Aorta (tissue), 5 donors: ENCODE results near the gene OSMR. TPM values are rescaled to one million over a fixed set of nuclear protein-coding genes. Genes with fewer than 3 reads are reported as not detected.

Experiments
- ATAC-seq: fragments of 200-7000 bp; cut with Tn5 transposase; one replicate; pipeline ENCODE4 v1.9.1; 2022; ENCODE audit warnings: moderate library complexity; ENCODE audit not compliant: low FRiP score
- DNase-seq, 2 donors: peaks; one replicate each; pipeline ENCODE4 v3.0.0-alpha.2; 2020
- H3K27ac ChIP-seq, 2 donors: one replicate each; pipeline ENCODE4 v1.5.1; 2013; ENCODE audit warnings: low read length in 2 of 2, mild to moderate bottlenecking in 2 of 2, moderate library complexity in 2 of 2, control low read depth in 1 of 2, inconsistent platforms in 1 of 2, low read depth in 1 of 2
- H3K27me3 ChIP-seq, 2 donors: one replicate each; pipeline ENCODE4 v1.6.1; 2013; ENCODE audit warnings: control low read depth in 1 of 2, low read length in 1 of 2, mild to moderate bottlenecking in 1 of 2, moderate library complexity in 1 of 2; ENCODE audit not compliant: insufficient read depth in 2 of 2, control insufficient read depth in 1 of 2
- H3K36me3 ChIP-seq, 2 donors: one replicate each; pipeline ENCODE4 v1.6.1; 2013; ENCODE audit warnings: control low read depth in 1 of 2, low read length in 1 of 2, mild to moderate bottlenecking in 1 of 2; ENCODE audit not compliant: insufficient read depth in 2 of 2, control insufficient read depth in 1 of 2
- H3K4me1 ChIP-seq, 2 donors: one replicate each; pipeline ENCODE4 v1.6.1; 2013; ENCODE audit warnings: low read length in 2 of 2, control low read depth in 1 of 2, mild to moderate bottlenecking in 1 of 2, moderate library complexity in 1 of 2; ENCODE audit not compliant: insufficient read depth in 2 of 2, control insufficient read depth in 1 of 2
- H3K4me3 ChIP-seq, 2 donors: one replicate each; pipeline ENCODE4 v1.5.1; 2013; ENCODE audit warnings: low read length in 2 of 2, control low read depth in 1 of 2, mild to moderate bottlenecking in 1 of 2
- H3K9me3 ChIP-seq: one replicate; pipeline ENCODE4 v1.6.1; 2013; ENCODE audit warnings: mild to moderate bottlenecking, low read length; ENCODE audit not compliant: control insufficient read depth
- WGBS, 2 donors: extraction: QIAGEN DNeasy Blood & Tissue Kit; methylation state at CpG; one replicate each; pipeline ENCODE4 v1.1.7; 2013; 5-methylcytosine and 5-hydroxymethylcytosine counted together
- intact Hi-C, 2 donors: fragments of 100-400 bp; cut with DNase I; formaldehyde crosslinking; loops; one replicate each; pipeline versions ENCODE4 v1.14.2 to v1.15.0; 2022
- polyA plus RNA-seq, 2 donors: library from polyadenylated mRNA; stranded (reverse); fragments of 200-250 nt; gene quantifications; one replicate each; pipeline ENCODE4 v1.2.3, GENCODE V29; 2013
- total RNA-seq, 2 donors: library from RNA; stranded (reverse); fragmentation: NEBNext Ultra II Directional; extraction: Animal tissue kit (Norgen Biotek cat#: 25700); gene quantifications; one replicate each; pipeline ENCODE4 v1.2.1, GENCODE V29; 2021
- donor health status: healthy with polysubstance abuse.
- donor health status: Bipolar disorder and iron deficiency.
- donor health status: DM: no; HTN: no; CAD: no.
- donor health status: DM: no; HTN: no; CAD: no.
- donor health status: DM: yes; HTN: yes; CAD: no.

OSMR gene
- total and polyA plus RNA-seq, 4 donors = 4.6 to 164 (median 93.1) TPM

DNA sequence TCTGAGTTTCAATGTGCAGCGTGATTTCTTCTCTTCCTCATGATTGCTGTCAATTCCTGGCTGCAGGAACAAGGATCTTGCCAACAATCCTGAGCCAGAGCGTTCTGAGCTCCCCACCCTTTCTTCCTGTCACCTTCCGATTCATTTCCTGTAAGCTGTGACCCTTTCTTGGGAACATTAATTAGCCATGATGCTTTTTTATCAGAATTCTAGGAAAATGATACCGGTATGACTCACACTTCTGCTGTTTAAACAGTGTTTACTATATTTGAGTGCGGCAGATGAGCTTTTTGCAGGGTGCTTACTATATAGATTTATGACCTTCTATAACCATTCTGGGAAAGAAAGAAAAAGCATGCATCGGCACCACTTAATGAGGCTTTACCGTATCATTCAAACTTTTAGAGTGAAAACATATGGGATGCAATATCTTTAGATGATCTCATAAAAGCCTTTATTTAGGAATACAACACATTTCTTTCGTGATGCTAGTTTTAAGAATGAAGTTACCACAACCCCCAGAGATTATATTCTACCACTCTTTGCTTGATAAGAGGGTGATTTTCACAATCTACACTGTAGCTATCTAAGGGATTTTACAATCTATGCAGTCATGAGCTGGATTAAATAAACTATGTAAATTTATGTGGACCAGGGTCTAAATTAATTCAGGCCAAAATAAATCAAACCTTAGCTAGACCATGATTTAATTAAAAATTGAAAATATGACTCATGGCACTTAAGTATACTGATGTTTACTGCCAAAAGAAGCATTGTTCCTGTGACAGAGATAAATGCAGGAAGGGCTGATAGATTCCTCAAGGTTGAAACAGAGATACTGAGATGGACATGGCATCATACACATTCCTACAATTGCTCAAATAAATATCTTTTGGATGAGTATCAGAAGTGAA, 38.0 kb upstream of the OSMR start:
- 30 to 42% methylated on average over 8 of the region's 8 CpGs for WGBS, 2 donors
- Histone ChIP-seq H3K9me3 (no peaks in the 10 kb centered on the region), H3K36me3 (no peaks in the 10 kb centered on the region), H3K27me3 (no peaks in the 10 kb centered on the region), H3K27ac (no peak overlapping the region), H3K4me3 (no peak overlapping the region), H3K4me1 (no peaks in the 10 kb centered on the region)
- intact Hi-C loops = loop anchor here (2.0 to 10.0 kb wide), 6 partner anchors 141 to 426 kb away; no protein-coding TSS in a partner anchor
- peak; percentile 27 for ATAC-seq
- no peak for DNase-seq

DNA sequence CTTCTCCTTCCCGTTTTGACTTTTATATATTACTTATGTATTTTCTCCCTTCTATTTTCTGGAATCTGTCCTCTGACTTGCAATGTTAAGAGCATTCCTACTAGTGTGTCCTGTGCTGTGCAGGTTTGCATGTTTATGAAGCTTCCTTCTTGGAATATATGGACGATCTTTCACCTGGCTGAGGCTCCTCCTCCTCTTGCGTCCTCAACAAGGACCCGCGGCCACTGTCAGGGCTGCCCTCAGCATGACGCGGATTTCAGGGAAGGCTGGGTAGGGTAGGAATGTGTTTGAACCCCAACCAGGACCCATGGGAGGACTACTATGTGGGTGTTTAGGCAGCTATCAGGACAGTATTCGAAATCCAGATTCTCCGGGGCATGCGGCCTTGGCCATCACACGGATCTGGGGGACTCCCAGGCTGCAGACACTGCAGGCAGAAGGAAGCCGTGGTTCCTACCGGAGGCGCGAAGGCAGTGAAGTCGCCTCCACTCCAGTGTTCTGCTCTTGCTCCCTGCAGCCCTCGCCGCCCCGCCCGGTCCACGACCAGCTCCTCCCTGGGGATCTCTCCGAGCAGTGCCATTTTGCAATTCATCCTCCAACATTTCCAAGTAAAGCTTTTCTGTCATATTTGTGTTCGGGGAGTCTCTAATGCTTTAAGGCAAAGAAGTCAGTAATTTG, 37.0 kb upstream of the OSMR start:
- no peaks in the 10 kb centered on the region for H3K9me3 ChIP-seq
- H3K4me1 ChIP-seq = no peaks in the 10 kb centered on the region
- DNase-seq (no peak), ATAC-seq (peak; percentile 48)
- H3K27ac ChIP-seq = no peak overlapping the region
- no peaks in the 10 kb centered on the region for H3K36me3 ChIP-seq
- H3K27me3 ChIP-seq = no peaks in the 10 kb centered on the region
- WGBS, 2 donors = 90 to 91% methylated on average over 23 of the region's 23 CpGs
- no peak overlapping the region for H3K4me3 ChIP-seq
- intact Hi-C loops = loop anchor here (2.0 to 10.0 kb wide), 6 partner anchors 142 to 427 kb away; no protein-coding TSS in a partner anchor

DNA sequence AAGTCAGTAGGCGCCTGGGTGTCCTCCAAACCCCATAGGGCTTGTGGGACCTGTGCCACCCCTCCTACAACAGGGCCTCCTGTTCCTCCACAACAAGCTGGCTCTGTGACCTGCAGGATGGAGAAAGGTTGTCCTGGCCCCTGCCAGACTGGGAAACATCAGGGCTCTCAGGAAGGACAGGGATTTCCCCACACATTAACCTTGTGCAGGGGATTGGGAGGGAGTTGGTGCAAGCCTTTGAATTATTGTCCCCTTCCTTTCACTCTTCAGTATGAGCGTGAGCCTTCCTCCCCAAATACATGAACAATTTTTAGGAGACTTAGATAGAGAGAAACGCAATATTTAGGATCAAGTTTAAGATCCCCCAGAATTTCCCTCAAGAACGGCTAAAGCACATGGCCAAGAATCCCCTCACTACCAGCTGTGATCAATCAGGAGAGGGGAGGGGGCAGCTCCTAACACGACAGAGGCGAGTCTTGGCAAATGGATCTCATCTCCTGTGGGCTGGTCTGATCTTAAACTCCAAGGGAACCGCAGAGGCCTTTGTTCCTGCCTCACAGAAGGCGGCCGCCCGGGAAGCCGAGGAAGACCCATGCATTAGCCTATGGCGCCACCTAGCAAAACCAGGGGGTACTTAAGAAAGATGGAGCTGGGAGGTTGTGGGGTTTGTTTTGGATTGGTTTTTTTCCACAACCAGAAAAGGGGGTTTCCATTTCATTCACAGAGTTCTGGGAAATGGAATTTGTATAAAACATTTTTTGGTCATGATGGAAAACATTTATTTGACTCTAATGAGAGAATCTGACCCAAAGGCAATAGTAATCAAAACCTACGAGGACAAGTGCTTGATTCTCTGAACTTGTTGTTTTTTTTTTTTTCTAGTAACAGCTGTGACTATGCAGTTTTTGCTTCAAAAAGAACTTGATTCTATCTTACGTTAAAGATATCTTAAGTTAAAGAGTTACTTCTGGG, 36.1 kb upstream of the OSMR start:
- ATAC-seq (peak; percentile 87), DNase-seq (peak; percentile 85 to 88)
- no peak overlapping the region for H3K27ac ChIP-seq
- intact Hi-C loops = loop anchor here (2.0 to 10.0 kb wide), 6 partner anchors 142 to 427 kb away; no protein-coding TSS in a partner anchor
- 23% methylated on average over 14 of the region's 14 CpGs for WGBS, 2 donors
- no peak overlapping the region for H3K4me3 ChIP-seq
- H3K9me3 ChIP-seq = no peaks in the 10 kb centered on the region
- no peaks in the 10 kb centered on the region for H3K27me3 ChIP-seq
- H3K4me1 ChIP-seq = no peaks in the 10 kb centered on the region
- H3K36me3 ChIP-seq = no peaks in the 10 kb centered on the region

DNA sequence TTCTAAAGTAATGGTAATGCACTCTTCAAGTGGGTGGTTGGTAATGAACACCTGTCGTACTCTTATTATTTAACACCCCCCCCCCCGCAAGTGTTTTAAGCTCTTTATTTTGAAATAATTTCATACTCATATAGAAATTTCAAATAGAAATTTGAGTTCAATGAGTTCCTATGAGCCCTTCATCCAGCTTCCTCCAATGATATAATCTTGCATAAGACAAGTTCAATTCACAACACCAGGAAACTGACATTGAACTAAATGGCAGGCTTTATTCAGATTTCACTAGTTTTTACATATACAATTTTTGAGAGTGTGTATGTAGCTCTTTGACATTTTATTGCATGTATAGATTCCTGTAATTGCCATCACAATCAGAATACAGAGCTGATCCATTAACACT, 30.9 kb upstream of the OSMR start:
- Histone ChIP-seq H3K36me3 (no peaks in the 10 kb centered on the region), H3K4me1 (no peaks in the 10 kb centered on the region), H3K4me3 (no peak overlapping the region), H3K27me3 (no peaks in the 10 kb centered on the region), H3K27ac (no peak overlapping the region), H3K9me3 (no peaks in the 10 kb centered on the region)
- intact Hi-C loops = no loop called here
- ATAC-seq (no peak), DNase-seq (no peak)
- WGBS, 2 donors = 94 to 95% methylated on average over 2 of the region's 2 CpGs

GRCh38 chr5:38816083-38817030, 29.5 kb upstream of the OSMR start:
- intact Hi-C loops = no loop called here
- no peak for ATAC-seq

GRCh38 chr5:38821679-38822078, 24.1 kb upstream of the OSMR start:
- Histone ChIP-seq H3K27me3 (no peaks in the 10 kb centered on the region), H3K4me1 (no peaks in the 10 kb centered on the region), H3K9me3 (no peaks in the 10 kb centered on the region), H3K36me3 (no peaks in the 10 kb centered on the region), H3K4me3 (no peak overlapping the region), H3K27ac (no peak overlapping the region)
- no peak for ATAC-seq
- DNase-seq = no peak
- WGBS, 2 donors = 96 to 97% methylated on average over 20 of the region's 20 CpGs
- intact Hi-C loops = no loop called here

More at GRCh38 chr5:38816083-38817030, 29.5 kb upstream of the OSMR start:
- Histone ChIP-seq H3K27me3 (no peaks in the 10 kb centered on the region), H3K27ac (no peak overlapping the region), H3K4me3 (no peak overlapping the region), H3K9me3 (no peaks in the 10 kb centered on the region), H3K36me3 (no peaks in the 10 kb centered on the region), H3K4me1 (no peaks in the 10 kb centered on the region)
- 68 to 69% methylated on average over 2 of the region's 2 CpGs for WGBS, 2 donors
- DNase-seq = no peak

- Histone ChIP-seq H3K27me3 (no peaks in the 10 kb centered on the region), H3K9me3 (no peaks in the 10 kb centered on the region), H3K27ac (no peak overlapping the region), H3K36me3 (no peaks in the 10 kb centered on the region), H3K4me3 (no peak overlapping the region), H3K4me1 (no peaks in the 10 kb centered on the region)
- 83 to 87% methylated on average over 4 of the region's 4 CpGs for WGBS, 2 donors
- ATAC-seq = no peak
- no peak for DNase-seq
- intact Hi-C loops = no loop called here
Observed at GRCh38 chr5:38823503-38823902, 22.3 kb upstream of the OSMR start.
